ENCODE data around the gene DHRS2.

Gene DHRS2

DNA sequence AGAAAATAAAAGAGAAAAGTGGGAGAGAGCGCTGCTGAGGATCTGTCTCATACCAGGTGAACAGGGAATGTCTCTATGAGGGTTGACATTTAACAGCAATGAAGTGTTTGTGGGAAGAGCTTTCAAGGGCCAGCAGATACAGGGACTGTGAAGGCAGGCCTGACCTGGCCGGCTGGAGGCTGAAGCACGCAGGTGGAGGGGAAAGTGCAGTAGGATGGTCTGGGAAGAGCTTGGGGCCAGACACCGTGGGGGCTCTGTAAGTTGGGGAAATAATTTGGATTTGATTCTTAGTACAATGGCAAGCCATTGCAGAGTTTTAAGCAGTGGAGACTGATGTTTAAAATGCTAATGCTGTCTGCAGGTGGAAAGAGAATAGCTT, 23.8 kb upstream of the DHRS2 start:
- in situ Hi-C loops (cut with MboI; ENCODE audit: low sequenced_read_pairs): no loop called here

DNA sequence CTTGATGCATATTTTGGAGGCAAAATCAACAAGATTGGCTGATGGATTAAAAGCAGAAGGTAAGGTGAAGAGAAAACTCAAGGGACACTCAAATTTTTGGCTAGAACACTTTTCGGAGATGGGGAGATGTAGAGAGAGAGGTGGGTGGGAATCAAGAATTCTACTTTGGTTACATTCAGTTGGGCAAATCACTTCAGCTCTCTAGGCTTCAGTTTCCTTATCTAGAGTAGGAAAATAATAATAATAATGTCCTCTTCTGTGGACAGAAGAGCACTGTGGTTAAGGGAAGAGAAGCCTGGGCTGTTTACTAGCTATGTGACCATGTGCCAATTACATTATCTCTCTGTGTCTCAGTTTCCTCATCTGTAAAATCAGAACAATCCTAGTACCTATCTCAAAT, 23.4 kb upstream of the DHRS2 start:
- in situ Hi-C loops (cut with MboI; ENCODE audit: low sequenced_read_pairs): no loop called here

DNA sequence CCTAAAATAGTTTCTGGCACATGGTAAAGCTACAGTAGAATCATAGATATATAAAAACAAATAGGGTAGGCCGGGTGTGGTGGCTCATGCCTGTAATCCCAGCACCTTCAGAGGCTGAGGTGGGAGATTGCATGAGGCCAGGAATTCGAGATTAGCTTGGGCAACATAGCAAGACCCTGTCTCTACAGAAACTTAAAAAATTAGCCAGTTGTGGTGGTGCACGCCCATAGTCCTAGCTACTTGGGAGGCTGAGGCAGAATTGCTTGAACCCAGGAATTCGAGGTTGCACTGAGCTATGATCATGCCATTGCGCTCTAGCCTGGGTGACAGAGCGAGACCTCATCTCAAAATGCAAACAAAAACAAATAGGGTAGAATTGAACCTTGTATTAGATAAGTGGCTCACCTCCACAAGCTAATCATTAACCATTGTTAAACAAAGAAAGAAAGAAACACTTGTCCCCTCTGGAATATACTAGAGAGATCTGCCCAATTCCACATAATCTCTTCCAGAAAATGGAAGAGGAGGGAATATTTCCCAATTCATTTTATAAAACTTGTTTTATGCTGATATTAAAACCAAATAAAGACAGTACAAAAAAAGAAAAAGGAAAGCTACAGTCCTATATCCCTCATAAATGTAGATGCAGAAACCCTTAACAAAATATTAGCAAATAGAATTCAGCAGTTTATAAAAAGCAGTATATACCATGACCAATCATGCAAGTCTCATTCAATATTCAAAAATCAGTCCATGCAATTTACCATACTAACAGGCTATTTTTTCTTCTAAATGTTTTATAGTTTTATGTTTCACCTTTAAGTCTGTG, 22.7 kb upstream of the DHRS2 start:
- in situ Hi-C loops (cut with MboI; ENCODE audit: low sequenced_read_pairs): no loop called here

DNA sequence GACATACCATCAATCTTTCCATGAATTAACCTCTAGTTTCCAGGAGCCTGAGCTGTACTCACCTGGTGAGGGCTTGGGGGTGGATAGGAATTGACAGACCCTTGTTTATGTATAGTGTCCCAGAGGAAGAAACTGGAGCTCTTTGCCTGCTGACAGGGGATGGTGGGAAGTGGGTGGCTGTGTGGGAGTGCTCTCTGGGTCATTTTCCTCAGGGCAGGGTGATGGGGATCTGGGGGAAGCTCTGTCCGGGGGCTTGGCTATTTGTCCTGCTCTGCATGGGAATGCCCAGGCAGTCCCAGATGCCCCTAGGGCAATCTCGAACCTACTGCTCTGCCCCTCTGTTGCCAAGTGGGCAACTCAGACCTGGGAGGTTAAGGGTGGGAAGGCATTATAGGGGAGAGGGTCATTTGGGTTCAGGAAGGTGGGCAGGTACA, 21.8 kb upstream of the DHRS2 start:
- in situ Hi-C loops (cut with MboI; ENCODE audit: low sequenced_read_pairs): no loop called here

DNA sequence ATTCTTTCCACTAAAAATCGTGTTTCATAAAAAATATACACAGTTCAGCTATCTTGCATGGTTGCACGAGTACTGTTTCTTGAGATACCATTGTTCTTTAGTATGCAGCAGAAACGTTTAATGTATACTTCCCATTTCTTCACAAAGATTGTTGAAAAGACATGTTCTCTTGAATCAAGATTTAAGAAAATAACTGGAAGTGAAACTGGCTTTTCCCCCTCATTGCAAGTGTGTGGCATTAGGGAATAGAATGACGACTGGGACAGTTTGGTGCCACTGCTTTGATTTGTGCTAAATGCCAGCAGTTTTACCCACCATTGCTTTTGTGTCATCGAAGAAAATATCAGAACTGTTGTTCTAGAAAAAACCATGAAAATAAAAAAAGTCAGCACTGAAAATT, 20.3 kb upstream of the DHRS2 start:
- in situ Hi-C loops (cut with MboI; ENCODE audit: low sequenced_read_pairs): no loop called here

DNA sequence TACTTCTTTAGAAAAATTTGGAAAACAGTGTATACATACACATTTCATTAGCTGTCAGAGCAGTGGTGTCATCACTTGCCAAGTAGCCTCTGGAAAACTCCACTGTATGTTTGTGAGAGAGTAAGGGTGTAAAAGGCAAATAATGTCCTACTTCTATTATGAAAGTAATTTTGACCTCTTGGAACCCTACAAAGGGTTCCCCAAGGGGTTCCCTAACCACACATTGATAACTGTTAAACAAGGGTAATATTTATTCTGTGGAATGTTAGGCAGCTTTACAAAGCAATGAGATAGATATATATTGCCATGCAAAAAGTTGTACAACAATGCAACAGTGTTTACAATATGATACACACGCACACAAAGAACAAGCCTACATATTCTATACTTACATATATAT, 18.6 kb upstream of the DHRS2 start:
- in situ Hi-C loops (cut with MboI; ENCODE audit: low sequenced_read_pairs): no loop called here

DNA sequence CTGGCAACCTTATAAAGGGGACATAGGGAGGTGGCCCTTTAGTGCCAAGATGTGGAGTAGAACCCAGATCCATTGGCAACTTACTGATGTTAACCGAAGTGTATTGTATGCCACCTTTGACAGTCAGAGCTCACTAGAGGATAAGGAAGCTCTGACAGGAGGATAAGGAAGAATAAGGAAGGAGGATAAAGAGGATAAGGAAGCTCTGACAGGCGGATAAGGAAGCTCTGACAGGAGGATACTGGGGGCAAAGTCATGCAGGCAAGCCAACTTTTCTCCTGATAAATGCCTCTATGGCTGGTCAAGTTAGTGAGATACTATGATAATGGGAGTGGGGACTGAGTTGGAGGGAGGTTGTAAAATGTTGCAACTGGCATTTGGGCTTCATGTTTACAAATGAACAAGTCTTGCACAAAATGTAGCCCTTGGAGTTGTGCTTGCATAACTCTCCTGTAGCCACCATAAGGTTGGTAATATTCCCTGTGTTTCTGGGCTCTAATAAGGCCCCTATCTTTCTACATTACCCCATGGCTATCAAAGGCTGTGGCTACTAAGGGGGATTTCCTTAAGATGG, 17.7 kb upstream of the DHRS2 start:
- in situ Hi-C loops (cut with MboI; ENCODE audit: low sequenced_read_pairs): no loop called here

DNA sequence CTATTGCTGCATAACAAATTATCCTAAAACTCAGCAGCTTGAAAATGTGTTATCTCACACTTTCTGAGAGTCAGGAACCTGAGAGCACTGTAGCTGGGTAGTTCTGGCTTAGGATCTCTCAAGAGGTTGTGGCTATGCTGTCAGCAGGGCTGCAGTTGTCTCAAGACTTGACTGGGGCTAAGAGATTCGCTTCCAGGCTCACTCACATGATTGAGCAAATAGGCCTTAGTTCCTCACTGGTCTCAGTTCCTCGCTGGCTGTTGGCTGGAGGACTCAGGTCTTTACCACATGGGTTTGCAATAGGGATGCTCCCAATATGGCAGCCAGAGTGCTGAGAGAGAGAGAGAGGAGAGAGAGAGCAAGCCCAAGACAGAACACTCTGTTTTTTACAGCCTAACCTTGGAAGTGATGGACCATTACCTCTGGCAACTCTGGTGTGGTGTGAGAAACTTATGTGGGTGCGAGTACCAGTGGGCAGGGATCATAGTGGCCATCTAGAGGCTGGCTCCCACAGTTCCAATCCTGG, 15.9 kb upstream of the DHRS2 start:
- in situ Hi-C loops (cut with MboI; ENCODE audit: low sequenced_read_pairs): no loop called here

DNA sequence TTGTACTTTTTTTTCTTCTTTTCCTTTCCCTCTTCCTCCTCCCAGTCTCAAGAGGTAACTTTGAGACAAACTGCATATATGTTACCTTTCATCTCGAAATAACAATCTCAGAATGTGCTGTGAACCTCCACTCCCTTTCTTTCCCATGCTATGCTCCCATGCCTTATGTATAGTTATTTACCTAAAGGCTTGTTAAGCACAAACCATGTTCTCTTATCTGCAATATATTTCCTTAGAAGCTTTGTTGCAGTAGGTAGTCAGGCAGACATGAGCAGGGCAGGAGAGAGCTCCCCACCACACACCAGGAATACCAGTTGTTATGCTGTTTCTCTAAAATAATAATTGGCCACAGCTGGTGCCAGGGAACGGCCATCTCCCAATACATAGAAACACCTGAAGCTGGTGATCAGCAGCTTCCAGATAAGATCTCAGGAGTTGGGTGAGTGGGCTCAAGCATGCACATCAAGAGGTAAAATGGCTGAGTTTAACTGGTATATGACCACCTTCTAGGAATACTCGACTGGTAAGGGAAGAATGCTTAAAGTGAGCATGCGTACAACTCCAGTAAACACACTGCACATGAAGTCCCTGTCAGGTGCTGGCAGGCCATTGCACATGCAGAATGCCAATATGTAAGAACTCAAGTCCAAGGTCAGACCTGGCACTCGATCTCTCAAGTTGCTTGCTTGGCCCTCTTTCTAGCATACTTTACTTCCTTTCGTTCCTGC, 14.8 kb upstream of the DHRS2 start:
- in situ Hi-C loops (cut with MboI; ENCODE audit: low sequenced_read_pairs): no loop called here

DNA sequence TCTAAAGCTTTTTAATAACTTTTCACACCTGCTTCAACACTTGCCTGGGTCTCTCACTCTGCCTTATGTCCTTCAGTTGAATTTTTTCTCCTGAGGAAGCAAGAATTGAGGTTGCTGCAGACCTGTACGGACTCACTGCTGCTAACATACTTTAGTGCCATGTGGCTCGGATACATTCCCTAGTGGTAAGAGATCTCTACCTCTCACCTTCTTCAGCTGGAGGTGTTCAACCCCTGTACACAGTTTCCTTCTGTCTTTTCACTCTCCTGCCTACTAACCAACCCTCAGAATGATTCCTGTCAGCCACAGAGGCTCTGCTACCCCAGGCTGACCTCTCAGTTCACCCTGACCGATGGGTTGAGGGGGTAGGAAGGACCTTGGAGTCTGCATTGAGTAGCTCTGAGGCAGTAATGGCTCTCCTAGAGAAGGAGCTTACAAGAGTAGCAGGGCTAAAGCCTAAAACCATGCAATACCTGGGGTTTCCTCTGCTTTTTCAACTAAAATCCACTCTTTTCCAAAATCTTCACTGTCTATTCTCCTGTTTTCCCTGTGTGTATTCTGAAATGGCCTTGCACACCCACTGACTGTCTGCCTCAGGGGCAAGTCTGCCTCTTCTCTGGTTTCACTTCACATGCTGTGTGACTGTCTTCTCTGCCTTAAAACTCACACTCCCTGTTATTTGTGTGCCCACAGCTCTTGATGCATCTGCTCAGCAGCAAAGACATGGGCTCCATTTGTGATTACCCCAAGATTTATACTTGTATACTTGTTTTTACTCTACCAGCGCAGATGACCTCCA, 14.0 kb upstream of the DHRS2 start:
- in situ Hi-C loops (cut with MboI; ENCODE audit: low sequenced_read_pairs): no loop called here

DNA sequence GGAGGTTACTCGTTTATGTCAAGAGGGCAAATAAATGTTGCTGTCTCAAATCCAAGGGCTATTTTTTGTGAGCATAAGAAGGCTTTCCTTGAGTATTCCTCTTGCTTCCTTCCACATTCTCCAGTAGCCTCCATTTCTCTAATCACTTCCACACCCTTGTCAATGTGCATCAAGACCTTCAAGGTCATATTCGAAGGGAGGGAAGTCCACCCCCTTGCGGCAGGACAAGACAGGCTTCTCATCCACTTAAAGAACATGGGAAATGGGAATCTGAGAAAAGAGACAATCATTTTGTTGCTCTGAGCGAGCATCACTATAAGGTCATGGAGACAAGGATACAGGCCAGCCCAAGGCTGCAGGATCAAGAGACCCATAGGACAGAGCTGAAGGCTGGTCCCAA, 13.2 kb upstream of the DHRS2 start:
- in situ Hi-C loops (cut with MboI; ENCODE audit: low sequenced_read_pairs): no loop called here

DNA sequence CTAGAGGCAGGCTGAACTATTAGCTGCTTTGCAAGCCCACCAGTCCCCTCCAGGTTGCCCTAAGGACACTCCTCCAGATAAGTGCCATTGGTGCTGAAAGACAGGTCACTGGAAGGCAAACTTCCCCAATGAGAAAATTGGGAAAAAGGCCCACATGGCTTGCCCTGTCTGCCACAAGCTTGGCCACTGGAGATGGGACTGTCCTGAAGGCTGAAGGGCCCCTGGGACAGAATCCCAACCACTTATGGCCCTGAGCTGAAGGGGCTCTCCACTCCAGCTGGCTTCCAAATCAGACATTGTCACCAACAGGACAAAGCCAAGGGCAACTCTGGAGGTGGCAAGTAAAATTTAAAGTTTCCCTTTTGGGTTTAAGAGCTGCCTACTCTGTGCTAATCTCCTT, 12.2 kb upstream of the DHRS2 start:
- in situ Hi-C loops (cut with MboI; ENCODE audit: low sequenced_read_pairs): no loop called here

DNA sequence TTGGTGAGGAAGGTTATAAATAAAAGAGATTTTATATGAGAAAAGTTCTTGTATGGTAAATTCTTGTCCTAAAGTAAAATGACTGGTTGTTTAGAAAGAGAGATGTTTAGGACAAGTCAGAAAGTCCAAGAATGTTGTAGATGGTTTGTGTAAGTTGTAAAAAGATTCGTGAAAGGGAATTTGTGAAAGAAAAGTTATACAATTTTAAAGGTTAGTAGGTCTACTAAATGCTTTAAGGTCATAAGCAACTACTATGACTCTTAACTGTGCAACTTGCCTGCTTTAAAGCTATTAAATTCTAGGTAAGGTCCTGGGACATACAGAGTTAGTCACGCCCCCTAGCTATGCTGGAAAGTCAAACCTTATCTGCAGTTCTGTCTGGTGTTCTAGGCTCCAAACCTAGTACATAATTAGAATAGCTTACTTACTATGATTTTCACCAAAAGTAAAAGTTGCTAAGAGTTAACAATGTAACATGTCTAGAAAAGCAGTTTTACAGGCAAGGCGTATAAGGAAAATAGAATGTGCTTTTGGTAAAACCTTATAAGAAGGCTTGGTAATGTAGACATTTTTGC, 11.2 kb upstream of the DHRS2 start:
- in situ Hi-C loops (cut with MboI; ENCODE audit: low sequenced_read_pairs): no loop called here

DNA sequence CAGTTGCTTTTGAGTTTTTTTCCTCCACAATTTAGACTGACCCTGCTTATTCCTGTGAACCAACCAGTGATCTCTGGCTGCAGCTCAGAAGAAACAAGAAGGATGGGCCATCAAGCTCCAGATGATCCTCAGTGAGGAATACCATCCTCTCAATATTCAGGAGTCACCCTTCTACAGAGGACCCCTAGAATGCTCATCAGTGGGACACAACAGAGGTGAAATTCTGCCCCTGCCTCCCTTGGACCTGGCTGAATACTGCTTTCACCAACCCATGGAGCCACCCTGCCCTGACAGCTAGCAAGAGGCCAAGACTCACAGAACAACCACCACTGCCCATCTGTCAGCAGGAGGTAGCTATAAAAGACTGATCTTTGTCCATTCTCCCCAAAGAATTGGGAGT, 9.2 kb upstream of the DHRS2 start:
- in situ Hi-C loops (cut with MboI; ENCODE audit: low sequenced_read_pairs): no loop called here

DNA sequence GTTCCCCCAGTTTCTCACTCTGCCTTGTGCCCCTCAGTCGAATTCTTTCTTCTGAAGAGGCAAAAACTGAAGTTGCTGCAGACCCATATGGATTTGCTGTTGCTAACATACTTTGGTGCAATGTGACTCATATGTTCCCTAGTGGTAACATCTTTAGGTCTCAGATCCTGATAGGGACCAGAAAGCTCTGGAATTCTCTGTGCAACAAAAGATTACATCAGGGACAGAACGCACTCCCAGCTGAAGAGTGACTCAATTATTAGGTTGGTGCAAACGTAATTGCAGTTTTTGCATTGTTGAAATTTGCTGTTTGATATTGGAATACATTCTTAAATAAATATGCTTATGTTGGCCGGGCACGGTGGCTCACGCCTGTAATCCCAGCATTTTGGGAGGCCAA, 8.2 kb upstream of the DHRS2 start:
- in situ Hi-C loops (cut with MboI; ENCODE audit: low sequenced_read_pairs): no loop called here

DNA sequence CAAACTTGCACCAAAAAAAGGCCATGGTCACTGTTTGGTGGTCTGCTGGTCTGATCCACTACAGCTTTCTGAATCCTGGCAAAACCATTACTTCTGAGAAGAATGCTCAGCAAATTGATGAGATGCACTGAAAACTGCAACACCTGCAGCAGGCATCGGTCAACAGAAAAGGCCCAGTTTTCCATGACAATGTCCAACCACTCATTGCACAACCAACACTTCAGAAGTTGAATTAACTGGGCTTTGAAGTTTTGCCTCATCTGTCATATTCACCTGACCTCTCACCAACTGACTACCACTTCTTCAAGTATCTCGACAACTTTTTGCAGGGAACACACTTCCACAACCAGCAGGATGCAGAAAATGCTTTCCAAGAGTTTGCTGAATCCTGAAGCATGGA, 7.0 kb upstream of the DHRS2 start:
- in situ Hi-C loops (cut with MboI; ENCODE audit: low sequenced_read_pairs): no loop called here

DNA sequence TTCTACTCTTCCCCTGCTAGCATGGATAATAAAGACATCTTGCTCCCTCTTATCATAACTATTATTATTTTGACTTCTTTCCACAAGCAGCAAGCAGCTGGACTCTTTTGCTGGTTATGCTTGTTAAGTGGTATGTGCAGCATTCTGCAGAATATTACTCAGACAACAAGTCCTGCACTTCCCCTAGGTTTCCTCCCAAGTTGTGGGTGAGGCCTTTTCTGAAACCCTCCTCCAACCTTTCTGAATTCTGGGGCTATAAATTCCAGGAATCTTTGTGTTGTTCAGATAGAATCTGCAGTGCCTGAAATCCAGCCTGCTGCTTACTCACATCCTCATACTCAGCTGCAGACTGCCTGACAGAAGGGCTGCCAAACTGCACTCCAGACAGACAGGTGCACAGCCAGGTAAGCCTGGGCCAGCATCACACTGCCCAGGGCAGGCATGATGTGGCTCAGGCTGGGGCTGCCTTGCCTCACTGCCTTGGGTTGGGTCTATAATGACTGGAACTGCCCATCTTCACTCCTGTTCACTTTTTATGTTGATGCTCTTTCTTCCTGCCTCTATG, 6.2 kb upstream of the DHRS2 start:
- in situ Hi-C loops (cut with MboI; ENCODE audit: low sequenced_read_pairs): no loop called here

DNA sequence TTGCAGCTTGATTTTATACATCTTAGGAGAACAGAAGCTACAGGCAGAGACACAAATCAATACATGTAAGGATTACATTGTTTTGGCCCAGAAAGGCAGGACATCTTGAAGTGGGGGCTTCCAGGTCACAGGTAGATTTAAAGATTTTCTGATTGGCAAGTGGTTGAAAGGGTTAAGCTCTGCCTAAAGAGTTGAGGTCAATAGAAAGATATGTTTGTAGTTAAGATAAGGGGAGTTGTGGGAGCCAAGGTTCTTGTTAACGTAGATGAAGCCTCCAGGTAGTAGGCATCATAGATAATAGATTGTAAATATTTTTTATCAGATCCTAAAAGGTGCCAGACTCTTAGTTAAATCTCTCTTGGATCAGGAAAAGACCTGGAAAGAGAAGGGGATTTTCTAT, 5.5 kb upstream of the DHRS2 start:
- in situ Hi-C loops (cut with MboI; ENCODE audit: low sequenced_read_pairs): no loop called here

DNA sequence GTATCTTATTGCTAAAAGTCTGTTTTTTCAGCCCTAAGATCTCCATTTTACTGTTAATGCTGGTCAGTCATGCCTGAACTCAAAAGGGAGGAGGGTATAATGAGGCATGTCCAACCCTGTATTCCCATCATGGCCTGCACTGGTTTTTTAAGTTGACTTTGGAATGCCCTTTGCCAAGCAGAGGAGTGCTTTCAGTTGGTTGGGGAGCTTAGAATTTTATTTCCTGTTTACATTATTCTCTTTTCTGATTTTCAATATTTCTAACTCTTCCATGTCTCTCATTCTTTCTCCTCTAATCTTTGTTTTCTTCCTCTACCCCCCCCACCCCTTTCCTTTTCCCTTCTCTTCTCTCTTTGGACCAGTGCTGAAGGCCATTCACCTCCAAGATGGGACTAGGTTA, 4.9 kb upstream of the DHRS2 start:
- in situ Hi-C loops (cut with MboI; ENCODE audit: low sequenced_read_pairs): no loop called here

DNA sequence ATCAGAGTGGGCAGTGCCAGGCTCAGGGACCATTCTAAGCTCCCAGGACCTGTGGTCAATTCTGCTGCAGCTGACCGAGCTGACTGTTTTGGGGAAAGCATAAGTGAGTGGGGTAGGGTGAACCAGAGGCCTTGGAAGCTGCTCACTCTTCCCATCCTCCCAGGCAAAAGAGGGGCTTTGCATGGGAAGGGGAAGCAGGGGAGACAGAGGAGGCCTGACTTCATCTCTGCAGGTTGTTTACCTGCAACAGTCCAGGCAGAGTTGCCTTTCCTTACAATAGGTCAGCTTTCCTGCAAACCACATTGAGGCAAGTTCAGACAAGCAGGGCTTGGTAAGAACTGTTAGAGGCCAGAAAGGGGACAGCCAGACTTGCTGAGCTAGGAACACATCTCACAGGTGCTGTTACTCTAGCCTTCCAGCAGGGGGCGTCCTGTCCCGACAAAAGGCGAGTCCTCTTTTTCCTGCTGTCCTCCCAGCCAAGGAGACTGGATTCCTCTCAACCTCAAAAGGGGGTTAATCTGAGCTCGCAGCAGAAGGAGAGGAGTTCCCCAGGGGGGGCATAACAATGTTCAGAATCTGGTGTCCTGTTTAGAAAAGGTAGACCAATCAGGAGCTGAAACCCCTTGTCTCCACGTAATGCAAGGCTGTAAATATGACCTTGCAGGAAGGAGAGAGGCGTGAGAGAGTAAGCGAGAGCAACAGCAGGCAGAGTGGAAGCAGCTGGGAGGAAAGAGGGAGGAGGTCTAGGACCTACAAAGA, 4.3 kb upstream of the DHRS2 start:
- in situ Hi-C loops (cut with MboI; ENCODE audit: low sequenced_read_pairs): no loop called here

Measured in HL-60/S4 treated with phorbol 12-myristate 13-acetate at 8.2 ng/mL for 4 days and 3 days (cell line).